ENCODE measurements around the gene NABP2. TPM values are rescaled to one million over a fixed set of nuclear protein-coding genes. Genes with fewer than 3 reads are reported as not detected.

Gene NABP2
- polyA plus RNA-seq, 2 donors, result 10.2 to 19.1 TPM

- WGBS, 2 donors, result 88 to 89% methylated on average over 6 of the region's 6 CpGs
- H3K36me3 ChIP-seq (ENCODE audit: control insufficient read depth in 2 of 2, insufficient read depth in 2 of 2, low read length in 1 of 2), result peaks cover 14 to 33% of the 10 kb centered on the region in 2 donors
- no peak overlapping the region for H3K27ac ChIP-seq (ENCODE audit: low read depth in 2 of 2, low read length in 1 of 2)
- no peaks in the 10 kb centered on the region for H3K9me3 ChIP-seq (ENCODE audit: control insufficient read depth in 2 of 2, insufficient read depth in 1 of 2, low read depth in 1 of 2, low read length in 1 of 2)
- no peaks in the 10 kb centered on the region for H3K4me1 ChIP-seq (ENCODE audit: control insufficient read depth in 2 of 2, insufficient read depth in 2 of 2, low read length in 1 of 2)
- no peaks in the 10 kb centered on the region for H3K27me3 ChIP-seq (ENCODE audit: control insufficient read depth in 1 of 2, insufficient read depth in 2 of 2, low read length in 2 of 2)
- no peak overlapping the region for H3K4me3 ChIP-seq (ENCODE audit: low read depth in 1 of 2, low read length in 2 of 2)
These were observed 16.1 kb upstream of the NABP2 start for GRCh38 chr12:56208006-56208405.

- peaks cover 9 to 32% of the 10 kb centered on the region in 2 donors for H3K36me3 ChIP-seq (ENCODE audit: control insufficient read depth in 2 of 2, insufficient read depth in 2 of 2, low read length in 1 of 2)
- 63 to 93% methylated on average over 1 of the region's 1 CpG for WGBS, 2 donors
These were observed 11.8 kb upstream of the NABP2 start for GRCh38 chr12:56212361-56212760.

DNA sequence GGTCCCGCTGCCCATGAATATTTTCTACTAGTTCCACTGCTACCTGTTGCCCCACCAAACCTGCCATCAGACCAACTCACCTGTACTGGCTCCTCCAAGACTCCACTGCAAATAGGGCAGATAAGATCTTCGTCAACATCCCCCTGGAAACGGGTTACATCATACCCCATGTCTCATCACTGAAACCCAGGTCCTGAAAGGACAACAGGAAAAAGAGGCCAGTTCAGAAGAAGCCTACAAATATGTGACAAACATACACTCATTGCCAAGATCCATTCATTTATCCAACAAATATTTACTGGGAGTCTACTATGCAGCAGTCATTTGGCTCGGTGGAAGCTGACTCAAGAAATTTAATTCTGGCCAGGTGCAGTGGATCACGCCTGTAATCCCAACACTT, 10.3 kb upstream of the NABP2 start:
- Histone ChIP-seq H3K27me3 (ENCODE audit: control insufficient read depth in 1 of 2, insufficient read depth in 2 of 2, low read length in 2 of 2) (no peaks in the 10 kb centered on the region), H3K9me3 (ENCODE audit: control insufficient read depth in 2 of 2, insufficient read depth in 1 of 2, low read depth in 1 of 2, low read length in 1 of 2) (no peaks in the 10 kb centered on the region), H3K4me3 (ENCODE audit: low read depth in 1 of 2, low read length in 2 of 2) (no peak overlapping the region), H3K27ac (ENCODE audit: low read depth in 2 of 2, low read length in 1 of 2) (no peak overlapping the region), H3K4me1 (ENCODE audit: control insufficient read depth in 2 of 2, insufficient read depth in 2 of 2, low read length in 1 of 2) (no peaks in the 10 kb centered on the region), H3K36me3 (ENCODE audit: control insufficient read depth in 2 of 2, insufficient read depth in 2 of 2, low read length in 1 of 2) (peaks cover 4 to 24% of the 10 kb centered on the region in 2 donors)
- WGBS, 2 donors, result 86 to 87% methylated on average over 5 of the region's 5 CpGs

More at GRCh38 chr12:56212361-56212760, 11.8 kb upstream of the NABP2 start:
- H3K4me3 ChIP-seq (ENCODE audit: low read depth in 1 of 2, low read length in 2 of 2), result no peak overlapping the region
- H3K9me3 ChIP-seq (ENCODE audit: control insufficient read depth in 2 of 2, insufficient read depth in 1 of 2, low read depth in 1 of 2, low read length in 1 of 2), result no peaks in the 10 kb centered on the region
- no peaks in the 10 kb centered on the region for H3K27me3 ChIP-seq (ENCODE audit: control insufficient read depth in 1 of 2, insufficient read depth in 2 of 2, low read length in 2 of 2)
- no peak overlapping the region for H3K27ac ChIP-seq (ENCODE audit: low read depth in 2 of 2, low read length in 1 of 2)
- no peaks in the 10 kb centered on the region for H3K4me1 ChIP-seq (ENCODE audit: control insufficient read depth in 2 of 2, insufficient read depth in 2 of 2, low read length in 1 of 2)

DNA sequence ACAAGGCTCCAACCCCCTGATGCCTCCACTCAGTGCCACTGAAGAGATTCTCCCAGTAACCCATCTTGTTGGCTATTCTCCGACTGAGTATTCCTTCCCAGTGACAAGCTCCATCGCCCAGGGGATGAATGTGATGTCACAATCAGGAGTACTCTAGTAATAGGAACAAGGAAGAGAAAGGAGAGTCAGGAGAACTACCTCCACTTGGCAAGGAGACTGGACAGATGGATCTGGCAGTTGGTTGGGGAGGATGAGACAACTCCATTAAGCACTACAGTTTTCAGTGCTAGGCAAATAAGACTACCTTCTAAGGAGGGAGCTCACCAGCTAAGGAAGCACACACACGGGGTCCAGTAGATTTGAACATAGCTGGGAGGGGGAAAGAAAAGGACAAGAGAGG, 7.7 kb upstream of the NABP2 start:
- 80 to 85% methylated on average over 3 of the region's 3 CpGs for WGBS, 2 donors
- Histone ChIP-seq H3K27me3 (ENCODE audit: control insufficient read depth in 1 of 2, insufficient read depth in 2 of 2, low read length in 2 of 2) (no peaks in the 10 kb centered on the region), H3K27ac (ENCODE audit: low read depth in 2 of 2, low read length in 1 of 2) (no peak overlapping the region), H3K4me3 (ENCODE audit: low read depth in 1 of 2, low read length in 2 of 2) (no peak overlapping the region), H3K36me3 (ENCODE audit: control insufficient read depth in 2 of 2, insufficient read depth in 2 of 2, low read length in 1 of 2) (peaks cover 0 to 19% of the 10 kb centered on the region in 2 donors), H3K9me3 (ENCODE audit: control insufficient read depth in 2 of 2, insufficient read depth in 1 of 2, low read depth in 1 of 2, low read length in 1 of 2) (no peaks in the 10 kb centered on the region), H3K4me1 (ENCODE audit: control insufficient read depth in 2 of 2, insufficient read depth in 2 of 2, low read length in 1 of 2) (no peaks in the 10 kb centered on the region)

DNA sequence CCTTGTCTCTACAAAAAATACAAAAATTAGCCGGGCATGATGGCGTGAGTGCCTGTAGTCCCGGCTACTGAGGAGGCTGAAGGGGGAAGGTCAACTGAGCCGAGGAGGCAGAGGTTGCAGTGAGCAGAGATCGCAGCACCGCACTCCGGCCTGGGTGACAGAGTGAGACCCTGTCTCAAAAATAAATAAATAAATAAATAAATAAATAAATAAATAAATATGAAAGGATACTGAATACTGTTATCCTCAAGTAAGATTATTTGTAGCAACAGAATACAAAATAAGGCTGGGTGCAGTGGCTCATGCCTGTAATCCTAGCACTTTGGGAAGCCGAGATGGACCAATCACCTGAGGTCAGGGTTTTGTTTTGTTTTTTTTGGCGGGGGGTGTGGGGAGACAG, 4.3 kb upstream of the NABP2 start:
- Histone ChIP-seq H3K27ac (ENCODE audit: low read depth in 2 of 2, low read length in 1 of 2) (peak overlapping the region in 1 of 2 donors; percentile 24), H3K4me3 (ENCODE audit: low read depth in 1 of 2, low read length in 2 of 2) (no peak overlapping the region), H3K4me1 (ENCODE audit: control insufficient read depth in 2 of 2, insufficient read depth in 2 of 2, low read length in 1 of 2) (peaks cover 0 to 3% of the 10 kb centered on the region in 2 donors), H3K27me3 (ENCODE audit: control insufficient read depth in 1 of 2, insufficient read depth in 2 of 2, low read length in 2 of 2) (no peaks in the 10 kb centered on the region), H3K9me3 (ENCODE audit: control insufficient read depth in 2 of 2, insufficient read depth in 1 of 2, low read depth in 1 of 2, low read length in 1 of 2) (no peaks in the 10 kb centered on the region), H3K36me3 (ENCODE audit: control insufficient read depth in 2 of 2, insufficient read depth in 2 of 2, low read length in 1 of 2) (peaks cover 0 to 5% of the 10 kb centered on the region in 2 donors)
- WGBS, 2 donors, result 92 to 94% methylated on average over 9 of the region's 9 CpGs

DNA sequence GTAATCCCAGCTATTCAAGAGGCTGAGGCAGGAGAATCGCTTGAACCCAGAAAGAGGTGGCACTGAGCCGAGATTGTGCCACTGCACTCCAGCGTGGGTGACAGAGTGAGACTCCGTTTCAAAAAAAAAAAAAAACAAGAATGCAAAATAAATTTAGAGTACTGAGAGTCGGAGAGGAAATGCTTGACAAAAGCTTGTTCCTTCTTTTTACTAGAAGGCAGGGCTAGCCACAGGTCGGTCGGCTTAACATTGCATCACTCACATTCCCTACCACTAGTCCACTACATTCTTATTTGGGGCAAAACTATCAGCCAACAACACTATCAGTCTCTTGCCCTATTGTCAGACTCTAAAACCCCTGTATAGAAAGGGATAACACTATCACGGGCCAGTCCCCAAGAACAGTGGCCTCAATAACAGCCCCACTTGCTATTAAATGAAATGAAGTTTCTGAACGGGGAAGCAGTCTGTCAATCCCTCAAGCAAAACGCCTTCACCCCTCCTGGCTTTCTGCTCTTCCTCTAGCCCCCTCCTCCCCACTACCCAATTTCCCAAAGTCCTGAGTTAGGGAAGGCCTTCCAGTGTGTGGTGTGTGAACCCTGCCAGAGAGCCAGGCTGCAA, 3.4 kb upstream of the NABP2 start:
- Histone ChIP-seq H3K27ac (ENCODE audit: low read depth in 2 of 2, low read length in 1 of 2) (peak overlapping the region; percentile 95 to 100), H3K4me1 (ENCODE audit: control insufficient read depth in 2 of 2, insufficient read depth in 2 of 2, low read length in 1 of 2) (peaks cover 0 to 3% of the 10 kb centered on the region in 2 donors), H3K27me3 (ENCODE audit: control insufficient read depth in 1 of 2, insufficient read depth in 2 of 2, low read length in 2 of 2) (no peaks in the 10 kb centered on the region), H3K36me3 (ENCODE audit: control insufficient read depth in 2 of 2, insufficient read depth in 2 of 2, low read length in 1 of 2) (peaks cover 0 to 3% of the 10 kb centered on the region in 2 donors), H3K9me3 (ENCODE audit: control insufficient read depth in 2 of 2, insufficient read depth in 1 of 2, low read depth in 1 of 2, low read length in 1 of 2) (no peaks in the 10 kb centered on the region), H3K4me3 (ENCODE audit: low read depth in 1 of 2, low read length in 2 of 2) (peak overlapping the region; percentile 72 to 93)
- WGBS, 2 donors, result 6 to 8% methylated on average over 10 of the region's 10 CpGs

GRCh38 chr12:56221232-56221756, 2.8 kb upstream of the NABP2 start:
- peak overlapping the region; percentile 72 to 93 for H3K4me3 ChIP-seq (ENCODE audit: low read depth in 1 of 2, low read length in 2 of 2)
- peak overlapping the region; percentile 95 to 100 for H3K27ac ChIP-seq (ENCODE audit: low read depth in 2 of 2, low read length in 1 of 2)
- no peaks in the 10 kb centered on the region for H3K9me3 ChIP-seq (ENCODE audit: control insufficient read depth in 2 of 2, insufficient read depth in 1 of 2, low read depth in 1 of 2, low read length in 1 of 2)
- peaks cover 0 to 6% of the 10 kb centered on the region in 2 donors for H3K36me3 ChIP-seq (ENCODE audit: control insufficient read depth in 2 of 2, insufficient read depth in 2 of 2, low read length in 1 of 2)
- H3K27me3 ChIP-seq (ENCODE audit: control insufficient read depth in 1 of 2, insufficient read depth in 2 of 2, low read length in 2 of 2), result no peaks in the 10 kb centered on the region
- WGBS, 2 donors, result 1% methylated on average over 19 to 21 of the region's 21 CpGs
- peaks cover 0 to 3% of the 10 kb centered on the region in 2 donors for H3K4me1 ChIP-seq (ENCODE audit: control insufficient read depth in 2 of 2, insufficient read depth in 2 of 2, low read length in 1 of 2)

DNA sequence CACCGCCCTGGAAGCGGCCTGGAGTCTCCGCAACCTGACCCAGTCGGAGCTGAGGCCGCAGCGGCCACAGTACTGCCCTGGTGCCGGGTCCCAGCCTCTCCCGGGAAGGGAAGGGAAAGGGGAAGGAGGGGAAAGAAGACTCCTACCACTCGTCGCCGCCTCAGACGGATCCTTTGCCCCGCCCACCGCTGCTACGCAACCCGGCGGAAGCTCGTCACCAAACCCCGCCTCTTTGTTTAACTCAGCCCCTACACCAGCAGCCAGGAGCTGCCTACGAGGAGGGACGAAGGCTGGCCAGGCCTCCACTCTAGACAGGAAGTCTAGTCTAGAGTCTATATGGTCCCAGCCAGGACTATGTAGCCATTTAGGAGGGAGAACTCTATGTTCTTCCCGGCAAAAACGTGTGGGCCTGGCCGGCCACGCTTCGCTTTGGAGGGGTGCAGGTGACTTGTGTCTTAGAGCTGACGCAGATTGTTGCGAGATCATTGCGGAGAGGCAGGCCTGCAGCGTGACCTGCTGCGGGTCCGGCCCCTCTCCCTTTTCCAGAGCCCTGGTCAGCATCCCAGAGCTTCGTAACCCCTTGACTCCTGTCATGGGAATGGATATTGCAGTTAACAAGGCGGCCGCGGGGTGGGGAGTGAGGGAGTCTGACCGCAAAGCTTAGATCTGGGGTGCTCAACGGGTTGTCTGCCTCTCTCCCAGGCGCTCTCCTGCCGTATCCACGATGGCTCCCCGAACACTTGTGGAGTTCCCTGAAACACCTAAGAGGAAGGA, 2.2 kb upstream of the NABP2 start, which contains the start of gene RNF41:
TSS of gene RNF41 (minus strand) at position 166 of the 774 bp plus-strand sequence. CDS start 7,875 bp downstream, outside the sequence.
- Histone ChIP-seq H3K27ac (ENCODE audit: low read depth in 2 of 2, low read length in 1 of 2) (peak within 1 kb of the TSS; percentile 95 to 100), H3K27me3 (ENCODE audit: control insufficient read depth in 1 of 2, insufficient read depth in 2 of 2, low read length in 2 of 2) (no peaks in the 10 kb centered on the region), H3K4me3 (ENCODE audit: low read depth in 1 of 2, low read length in 2 of 2) (peak within 1 kb of the TSS; percentile 72 to 93), H3K4me1 (ENCODE audit: control insufficient read depth in 2 of 2, insufficient read depth in 2 of 2, low read length in 1 of 2) (peaks cover 0 to 3% of the 10 kb centered on the region in 2 donors), H3K36me3 (ENCODE audit: control insufficient read depth in 2 of 2, insufficient read depth in 2 of 2, low read length in 1 of 2) (peaks cover 0 to 4% of the 10 kb centered on the region in 2 donors), H3K9me3 (ENCODE audit: control insufficient read depth in 2 of 2, insufficient read depth in 1 of 2, low read depth in 1 of 2, low read length in 1 of 2) (no peaks in the 10 kb centered on the region)
- 1% methylated on average over 41 to 42 of the region's 42 CpGs for WGBS, 2 donors

GRCh38 chr12:56222531-56222895, 1.6 kb upstream of the NABP2 start:
- H3K36me3 ChIP-seq (ENCODE audit: control insufficient read depth in 2 of 2, insufficient read depth in 2 of 2, low read length in 1 of 2), result peaks cover 0 to 4% of the 10 kb centered on the region in 2 donors
- H3K4me1 ChIP-seq (ENCODE audit: control insufficient read depth in 2 of 2, insufficient read depth in 2 of 2, low read length in 1 of 2), result peaks cover 0 to 3% of the 10 kb centered on the region in 2 donors
- H3K9me3 ChIP-seq (ENCODE audit: control insufficient read depth in 2 of 2, insufficient read depth in 1 of 2, low read depth in 1 of 2, low read length in 1 of 2), result no peaks in the 10 kb centered on the region
- no peaks in the 10 kb centered on the region for H3K27me3 ChIP-seq (ENCODE audit: control insufficient read depth in 1 of 2, insufficient read depth in 2 of 2, low read length in 2 of 2)
- 7 to 16% methylated on average over 4 of the region's 4 CpGs for WGBS, 2 donors
- H3K27ac ChIP-seq (ENCODE audit: low read depth in 2 of 2, low read length in 1 of 2), result peak overlapping the region; percentile 95 to 100
- peak overlapping the region; percentile 72 to 93 for H3K4me3 ChIP-seq (ENCODE audit: low read depth in 1 of 2, low read length in 2 of 2)

Data from esophagus (tissue), 2 donors.